Iris pigment epithelial cell (primary cell): ENCODE data around the gene TC2N.
"Not testable (repeated sequence)": the region's sequence is repeated elsewhere in the genome, so short reads cannot be mapped to it uniquely, and the experiment has no call there.

Experiments used
- DNase-seq: peaks from one replicate; pipeline ENCODE4 v3.0.0-alpha.2; 2011; ENCODE audit warnings: low read depth

The TC2N gene

DNA sequence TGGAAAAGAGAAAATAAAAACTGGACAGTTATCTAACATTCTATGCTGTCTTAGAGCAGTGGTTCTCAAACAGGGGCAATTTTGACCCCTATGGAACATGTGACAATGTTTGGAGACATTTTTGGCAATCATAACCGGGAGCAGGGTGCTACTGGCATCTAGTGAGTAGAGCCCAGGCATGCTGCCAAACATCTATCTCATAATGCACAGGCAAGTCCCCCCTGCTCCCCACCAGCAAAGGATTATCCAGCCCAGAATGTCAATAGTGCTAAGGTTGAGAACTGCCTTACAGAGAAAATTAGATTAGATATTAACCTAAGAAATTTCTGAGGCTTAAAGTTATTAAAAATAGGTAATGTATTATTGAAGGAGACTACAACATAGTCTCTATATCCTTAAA, 112.5 kb downstream of the TC2N start:
- DNase-seq = no peak

GRCh38 chr14:91754185-91754584, 113.2 kb downstream of the TC2N start:
- DNase-seq = no peak

- DNase-seq = no peak
Observed at GRCh38 chr14:91753501-91754128, 113.7 kb downstream of the TC2N start.

GRCh38 chr14:91752961-91753360, 114.4 kb downstream of the TC2N start:
- DNase-seq = no peak

DNA sequence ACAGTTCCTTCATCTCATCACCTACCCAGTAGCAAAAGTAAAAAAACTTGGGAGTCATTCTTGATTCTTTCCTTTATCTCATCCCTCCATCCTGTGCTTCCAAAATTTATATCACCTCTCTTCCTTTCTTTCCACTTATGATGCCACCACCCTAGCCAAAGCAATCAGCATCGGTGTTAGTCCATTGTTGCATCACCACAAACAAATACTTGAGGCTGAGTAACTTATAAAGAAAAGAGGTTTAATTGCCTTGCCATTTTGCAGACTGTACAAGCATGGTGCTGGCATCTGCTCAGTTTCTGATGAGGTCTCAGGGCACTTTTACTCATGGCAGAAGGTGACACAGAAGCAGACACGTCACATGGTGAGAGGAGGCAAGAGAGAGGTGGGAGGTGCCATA, 115.6 kb downstream of the TC2N start:
- DNase-seq = no peak

- no peak for DNase-seq
Observed at GRCh38 chr14:91750634-91751198, 116.6 kb downstream of the TC2N start.

DNA sequence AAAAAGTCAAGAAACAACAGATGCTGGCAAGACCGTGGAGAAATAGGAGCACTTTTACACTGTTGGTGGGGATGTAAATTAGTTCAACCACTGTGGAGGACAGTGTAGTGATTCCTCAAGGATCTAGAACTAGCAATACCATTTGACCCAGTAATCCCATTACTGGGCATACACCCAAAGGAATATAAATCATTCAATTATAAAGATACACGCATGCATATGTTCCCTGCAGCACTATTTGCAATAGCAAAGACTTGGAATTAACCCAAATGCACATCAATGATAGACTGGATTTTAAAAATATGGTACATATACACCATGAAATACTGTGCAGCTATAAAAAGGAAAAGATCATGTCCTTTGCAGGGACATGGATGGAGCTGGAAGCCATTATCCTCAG, 117.5 kb downstream of the TC2N start:
- DNase-seq = no peak

DNA sequence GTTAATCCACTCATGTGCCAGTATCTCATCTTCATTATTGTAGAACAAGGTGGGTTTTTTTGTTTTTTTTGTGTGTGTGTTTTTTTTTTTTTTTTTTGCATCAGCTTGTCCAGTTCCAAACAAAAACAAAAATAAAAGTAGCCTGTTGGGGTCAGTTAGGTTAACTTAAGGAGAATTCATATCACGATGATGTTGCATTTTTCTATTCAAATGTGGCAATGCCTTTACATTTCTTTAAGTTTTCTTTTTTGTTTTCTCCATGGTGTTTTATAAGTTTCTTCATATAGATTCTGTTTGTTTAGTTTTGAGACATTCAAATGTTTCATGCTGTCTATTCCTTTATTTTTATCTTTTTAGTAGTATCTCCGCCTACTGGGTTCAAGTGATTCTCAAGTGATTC, 119.3 kb downstream of the TC2N start:
- no peak for DNase-seq

- DNase-seq = no peak
Observed at GRCh38 chr14:91745344-91745743, 122.0 kb downstream of the TC2N start.

DNA sequence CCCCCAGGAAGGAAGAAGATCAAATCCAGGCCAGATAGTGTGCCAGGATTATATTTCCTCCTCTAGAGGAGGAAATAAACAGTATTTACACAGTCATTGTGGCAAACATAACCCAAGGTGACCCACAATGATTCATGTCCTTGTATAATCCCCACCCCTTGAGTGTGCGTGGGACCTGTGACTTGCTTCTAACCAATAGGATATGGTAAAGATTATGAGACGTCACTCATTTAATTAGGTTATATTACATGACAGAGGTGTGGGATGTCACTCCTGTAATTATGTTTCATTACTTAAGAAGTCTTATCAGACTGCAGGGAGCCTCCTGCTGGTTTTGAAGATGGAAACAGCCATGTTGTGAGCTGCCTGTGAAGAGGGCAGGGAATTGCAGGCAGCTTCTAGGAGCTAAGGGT, 123.3 kb downstream of the TC2N start:
- no peak for DNase-seq

GRCh38 chr14:91743305-91743653, 124.1 kb downstream of the TC2N start:
- no peak for DNase-seq

DNA sequence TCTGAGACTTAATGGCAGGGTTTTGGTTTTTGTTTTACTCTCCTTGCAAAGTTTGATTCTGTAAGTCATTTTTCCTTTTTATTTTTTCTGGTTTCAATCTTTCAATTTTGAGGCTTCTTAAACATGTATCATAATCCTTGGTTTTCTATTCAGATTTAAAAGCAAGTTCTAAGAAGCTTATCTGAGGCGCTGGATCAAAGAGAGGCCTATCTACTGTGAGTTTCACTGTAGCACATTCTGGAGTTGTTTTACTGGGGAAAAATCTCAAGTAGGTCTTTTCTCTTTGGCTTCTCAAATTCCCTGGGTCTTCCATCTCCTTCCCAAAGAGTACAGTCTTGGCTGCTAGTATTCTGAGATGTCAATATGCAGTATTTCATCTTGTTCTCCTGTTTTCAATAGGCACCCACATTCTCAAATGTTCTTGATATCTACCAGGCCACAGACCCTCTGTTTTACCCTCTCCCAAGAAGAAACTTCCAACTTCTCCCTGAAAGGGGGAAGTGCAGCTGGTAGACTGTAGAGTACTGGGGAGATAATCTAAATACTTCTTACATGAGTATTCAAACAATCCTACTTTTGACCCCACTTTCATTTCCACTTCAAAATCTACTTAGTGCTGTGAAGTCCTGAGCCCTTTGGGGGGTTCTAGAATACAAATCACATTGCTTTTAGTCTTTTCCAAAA, 124.6 kb downstream of the TC2N start:
- no peak for DNase-seq

- DNase-seq = not testable (repeated sequence)
Observed at GRCh38 chr14:91739867-91740266, 127.5 kb downstream of the TC2N start.

DNA sequence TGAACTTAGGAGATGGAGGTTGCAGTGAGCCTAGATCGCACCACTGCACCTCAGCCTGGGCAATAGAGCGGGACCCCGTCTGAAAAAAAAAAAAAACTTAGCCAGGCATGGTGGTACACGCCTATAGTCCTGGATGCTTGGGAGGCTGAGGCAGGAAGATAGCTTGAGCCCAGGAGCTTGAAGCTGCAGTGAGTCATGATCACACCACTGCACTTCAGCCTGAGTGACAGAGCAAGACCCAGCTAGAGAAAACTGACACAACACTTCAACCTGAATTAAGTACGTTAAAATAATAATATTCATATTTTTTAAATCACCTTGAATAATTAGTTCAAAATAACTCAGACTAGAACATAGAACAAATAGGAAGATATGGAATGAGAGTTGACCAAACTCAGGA, 129.7 kb downstream of the TC2N start:
- no peak for DNase-seq

GRCh38 chr14:91732859-91733477, 134.4 kb downstream of the TC2N start:
- DNase-seq = no peak

DNA sequence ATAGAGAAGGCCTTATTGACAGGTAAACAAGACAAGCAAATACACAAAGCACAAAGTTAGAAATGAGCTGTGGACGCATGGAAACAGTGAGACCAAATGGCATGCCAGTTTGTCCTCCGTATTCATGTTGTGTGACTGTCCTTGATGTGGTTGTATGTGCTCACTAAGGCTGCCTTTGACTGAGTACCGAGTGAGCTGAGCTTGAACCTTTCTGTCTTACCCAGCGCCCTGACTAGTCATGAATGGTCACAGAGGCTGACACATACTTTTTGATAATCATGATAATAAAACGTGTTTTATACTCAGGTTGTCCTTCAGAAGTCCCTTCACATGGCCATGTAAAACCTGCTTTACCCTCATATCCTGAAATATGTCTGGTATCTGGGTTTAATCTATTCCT, 134.9 kb downstream of the TC2N start:
- no peak for DNase-seq

DNA sequence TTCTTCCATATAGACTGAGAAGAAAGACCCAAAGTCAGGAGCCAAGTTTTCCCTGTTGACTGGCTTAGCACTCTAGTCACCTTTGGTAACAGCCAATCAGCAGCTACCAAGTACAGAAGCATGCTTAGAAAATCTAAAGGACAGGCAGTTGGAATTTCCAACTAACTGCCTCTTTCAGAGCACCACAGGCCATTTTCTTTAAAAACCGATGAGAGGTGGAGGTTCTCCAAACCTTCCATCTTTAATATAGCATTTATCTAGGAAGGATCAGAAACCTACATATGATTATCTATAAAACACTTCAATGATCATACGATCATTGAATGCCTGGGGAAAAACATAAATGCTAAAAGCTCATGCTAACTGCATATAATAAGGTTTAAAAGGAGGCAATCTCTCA, 135.3 kb downstream of the TC2N start, which contains the start of gene CATSPERB:
TSS of gene CATSPERB (minus strand) at position 101 of the 400 bp plus-strand sequence. CDS start 2,607 bp downstream, outside the sequence.
- DNase-seq = no peak

GRCh38 chr14:91731018-91731417, 136.3 kb downstream of the TC2N start:
- DNase-seq = no peak

GRCh38 chr14:91729756-91730155, 137.6 kb downstream of the TC2N start:
- no peak for DNase-seq
